ENCODE data around the gene OTUD3.

OTUD3 gene

DNA sequence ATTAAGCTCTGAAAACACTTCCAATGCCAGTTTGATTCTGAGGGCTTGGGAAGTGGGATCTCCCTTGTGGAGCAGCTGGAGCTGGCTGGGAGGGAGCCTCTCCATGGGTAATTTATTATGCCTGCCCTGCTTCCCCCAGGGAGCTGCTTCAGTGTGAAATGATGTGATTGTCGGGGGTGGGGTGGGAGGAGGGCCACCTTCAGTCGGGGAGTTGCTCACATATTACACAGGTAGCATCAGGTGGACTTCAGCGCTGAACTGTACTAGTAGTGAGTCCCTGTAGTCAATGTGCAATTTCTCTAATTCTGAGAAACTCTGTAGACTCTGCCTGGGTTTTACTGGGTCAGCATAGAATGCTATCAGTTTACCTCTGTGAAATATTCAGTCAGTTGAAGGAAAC, 28.5 kb downstream of the OTUD3 start:
- Histone ChIP-seq H3K4ac (ENCODE audit: low read depth in 1 of 2, low read length in 2 of 2) (no peak overlapping the region), H2BK15ac (ENCODE audit: low read depth, poor library complexity, severe bottlenecking) (no peak overlapping the region), H4K8ac (ENCODE audit: low read length) (no peak overlapping the region), H2AK5ac (ENCODE audit: low read length, severe bottlenecking) (no peak overlapping the region), H3K9me3 (ENCODE audit: control insufficient read depth, low read length) (no peaks in the 10 kb centered on the region), H3K4me1 (ENCODE audit: control insufficient read depth, insufficient read depth, low read depth, low read length) (no peaks in the 10 kb centered on the region), H2BK12ac (ENCODE audit: low read length in 2 of 2) (no peak overlapping the region), H2AFZ (ENCODE audit: low read depth, low read length) (no peak overlapping the region), H2BK5ac (ENCODE audit: low read depth, low read length, poor library complexity, severe bottlenecking) (no peak overlapping the region), H4K91ac (ENCODE audit: low read length) (no peak overlapping the region), H3K4me3 (ENCODE audit: insufficient read depth in 1 of 2, low read depth in 1 of 2, low read length in 2 of 2) (no peak overlapping the region), H3K27me3 (ENCODE audit: control insufficient read depth in 1 of 2, insufficient read depth in 1 of 2, low read length in 2 of 2) (no peaks in the 10 kb centered on the region), H3K9ac (ENCODE audit: low read length) (no peak overlapping the region), H3K18ac (ENCODE audit: low read depth in 1 of 2, low read length in 2 of 2) (no peak overlapping the region), H3K79me1 (replicated peaks; ENCODE audit: low read length, poor library complexity, severe bottlenecking) (peaks cover 17% of the 10 kb centered on the region), H2BK120ac (ENCODE audit: low read depth, low read length) (no peak overlapping the region), H3K4me2 (ENCODE audit: low read length, poor library complexity, severe bottlenecking) (no peak overlapping the region), H3K14ac (ENCODE audit: low read length in 2 of 2) (no peak overlapping the region), H3K23ac (ENCODE audit: low read length in 2 of 2) (no peak overlapping the region), H3K27ac (ENCODE audit: low read length, poor library complexity, severe bottlenecking) (no peak overlapping the region), H3K36me3 (ENCODE audit: control insufficient read depth in 1 of 2, insufficient read depth in 2 of 2, low read depth in 1 of 2, low read length in 2 of 2) (peaks cover 37 to 95% of the 10 kb centered on the region in 2 experiments)
- 89% methylated on average over 3 of the region's 3 CpGs for WGBS
- DNase-seq: no peak

DNA sequence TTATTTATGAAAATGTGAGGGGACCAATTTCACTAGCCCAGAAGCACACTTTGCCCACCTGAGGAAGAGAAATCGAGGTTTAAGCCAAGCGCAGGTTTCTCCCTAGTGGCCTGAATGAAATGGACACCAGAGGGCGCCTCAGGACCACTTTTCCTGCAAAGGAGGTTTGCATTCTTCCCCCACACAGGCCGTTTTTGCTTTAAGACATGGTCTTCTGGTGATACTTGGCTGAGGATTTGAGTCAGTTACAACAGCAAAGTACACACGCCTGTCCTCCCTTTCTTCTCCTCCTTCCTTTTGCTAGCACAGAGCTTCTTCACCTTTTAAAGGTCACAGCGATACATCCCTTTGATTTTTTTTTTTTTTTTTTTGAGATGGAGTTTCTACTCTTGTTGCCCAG, 35.9 kb downstream of the OTUD3 start:
- no peak overlapping the region for H4K8ac ChIP-seq (ENCODE audit: low read length)
- no peaks in the 10 kb centered on the region for H3K4me1 ChIP-seq (ENCODE audit: control insufficient read depth, insufficient read depth, low read depth, low read length)
- peaks cover 3% of the 10 kb centered on the region for H3K79me1 ChIP-seq (replicated peaks; ENCODE audit: low read length, poor library complexity, severe bottlenecking)
- H3K14ac ChIP-seq (ENCODE audit: low read length in 2 of 2): no peak overlapping the region
- peaks cover 8 to 10% of the 10 kb centered on the region in 2 experiments for H3K27me3 ChIP-seq (ENCODE audit: control insufficient read depth in 1 of 2, insufficient read depth in 1 of 2, low read length in 2 of 2)
- peak; percentile 75 for DNase-seq
- no peak overlapping the region for H2BK15ac ChIP-seq (ENCODE audit: low read depth, poor library complexity, severe bottlenecking)
- no peak overlapping the region for H2BK120ac ChIP-seq (ENCODE audit: low read depth, low read length)
- no peak overlapping the region for H3K23ac ChIP-seq (ENCODE audit: low read length in 2 of 2)
- no peak overlapping the region for H4K91ac ChIP-seq (ENCODE audit: low read length)
- H3K4ac ChIP-seq (ENCODE audit: low read depth in 1 of 2, low read length in 2 of 2): no peak overlapping the region
- no peak overlapping the region for H3K18ac ChIP-seq (ENCODE audit: low read depth in 1 of 2, low read length in 2 of 2)
- H2AK5ac ChIP-seq (ENCODE audit: low read length, severe bottlenecking): no peak overlapping the region
- H3K9me3 ChIP-seq (ENCODE audit: control insufficient read depth, low read length): no peaks in the 10 kb centered on the region
- no peak overlapping the region for H3K27ac ChIP-seq (ENCODE audit: low read length, poor library complexity, severe bottlenecking)
- WGBS: 59% methylated on average over 3 of the region's 6 CpGs
- H3K4me3 ChIP-seq (ENCODE audit: insufficient read depth in 1 of 2, low read depth in 1 of 2, low read length in 2 of 2): no peak overlapping the region
- no peak overlapping the region for H2BK5ac ChIP-seq (ENCODE audit: low read depth, low read length, poor library complexity, severe bottlenecking)
- H3K9ac ChIP-seq (ENCODE audit: low read length): no peak overlapping the region
- peaks cover 16 to 23% of the 10 kb centered on the region in 2 experiments for H3K36me3 ChIP-seq (ENCODE audit: control insufficient read depth in 1 of 2, insufficient read depth in 2 of 2, low read depth in 1 of 2, low read length in 2 of 2)
- H3K4me2 ChIP-seq (ENCODE audit: low read length, poor library complexity, severe bottlenecking): no peak overlapping the region
- no peak overlapping the region for H2BK12ac ChIP-seq (ENCODE audit: low read length in 2 of 2)
- no peak overlapping the region for H2AFZ ChIP-seq (ENCODE audit: low read depth, low read length)

DNA sequence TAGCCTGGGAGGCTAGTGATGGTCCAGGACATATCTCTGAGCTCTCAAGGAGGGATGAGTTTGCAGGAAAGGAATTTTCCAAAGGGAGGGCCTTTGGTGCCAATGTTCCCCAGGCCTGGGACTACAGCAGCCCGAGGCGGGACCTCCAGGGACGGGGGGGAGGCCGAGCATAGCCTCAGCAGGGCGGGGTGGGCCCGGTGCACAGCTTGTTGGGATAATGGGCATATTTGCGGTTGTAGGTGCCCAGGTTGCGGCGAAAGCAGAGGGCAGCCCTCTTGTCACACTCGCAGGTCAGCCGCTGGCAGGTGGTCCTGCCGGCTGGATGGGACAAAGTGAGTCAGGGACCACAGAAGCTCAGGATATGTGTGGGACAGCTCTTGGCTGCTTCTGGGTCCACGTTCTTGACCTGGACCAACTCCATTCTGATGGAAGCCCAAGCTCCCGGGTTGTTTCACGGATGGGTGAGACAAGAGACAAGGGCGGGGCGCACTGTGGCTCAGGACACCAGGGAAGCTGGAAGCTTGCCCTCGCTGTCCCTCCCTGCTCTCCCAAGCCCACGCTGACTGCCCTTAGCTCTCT, 38.0 kb downstream of the OTUD3 start:
- Histone ChIP-seq H3K4me3 (ENCODE audit: insufficient read depth in 1 of 2, low read depth in 1 of 2, low read length in 2 of 2) (no peak overlapping the region), H3K9me3 (ENCODE audit: control insufficient read depth, low read length) (no peaks in the 10 kb centered on the region), H3K79me1 (replicated peaks; ENCODE audit: low read length, poor library complexity, severe bottlenecking) (no peaks in the 10 kb centered on the region), H4K91ac (ENCODE audit: low read length) (no peak overlapping the region), H2AFZ (ENCODE audit: low read depth, low read length) (no peak overlapping the region), H2BK15ac (ENCODE audit: low read depth, poor library complexity, severe bottlenecking) (no peak overlapping the region), H3K23ac (ENCODE audit: low read length in 2 of 2) (no peak overlapping the region), H3K9ac (ENCODE audit: low read length) (no peak overlapping the region), H3K27ac (ENCODE audit: low read length, poor library complexity, severe bottlenecking) (no peak overlapping the region), H3K4ac (ENCODE audit: low read depth in 1 of 2, low read length in 2 of 2) (no peak overlapping the region), H3K4me1 (ENCODE audit: control insufficient read depth, insufficient read depth, low read depth, low read length) (peaks cover 1% of the 10 kb centered on the region), H2BK120ac (ENCODE audit: low read depth, low read length) (no peak overlapping the region), H4K8ac (ENCODE audit: low read length) (no peak overlapping the region), H2BK5ac (ENCODE audit: low read depth, low read length, poor library complexity, severe bottlenecking) (no peak overlapping the region), H3K14ac (ENCODE audit: low read length in 2 of 2) (no peak overlapping the region), H2AK5ac (ENCODE audit: low read length, severe bottlenecking) (no peak overlapping the region), H3K36me3 (ENCODE audit: control insufficient read depth in 1 of 2, insufficient read depth in 2 of 2, low read depth in 1 of 2, low read length in 2 of 2) (peaks cover under 1 to 3% of the 10 kb centered on the region in 2 experiments), H3K18ac (ENCODE audit: low read depth in 1 of 2, low read length in 2 of 2) (no peak overlapping the region), H3K27me3 (ENCODE audit: control insufficient read depth in 1 of 2, insufficient read depth in 1 of 2, low read length in 2 of 2) (peaks cover 8 to 12% of the 10 kb centered on the region in 2 experiments), H2BK12ac (ENCODE audit: low read length in 2 of 2) (no peak overlapping the region), H3K4me2 (ENCODE audit: low read length, poor library complexity, severe bottlenecking) (no peak overlapping the region)
- WGBS: 94% methylated on average over 19 of the region's 19 CpGs
- DNase-seq: no peak

DNA sequence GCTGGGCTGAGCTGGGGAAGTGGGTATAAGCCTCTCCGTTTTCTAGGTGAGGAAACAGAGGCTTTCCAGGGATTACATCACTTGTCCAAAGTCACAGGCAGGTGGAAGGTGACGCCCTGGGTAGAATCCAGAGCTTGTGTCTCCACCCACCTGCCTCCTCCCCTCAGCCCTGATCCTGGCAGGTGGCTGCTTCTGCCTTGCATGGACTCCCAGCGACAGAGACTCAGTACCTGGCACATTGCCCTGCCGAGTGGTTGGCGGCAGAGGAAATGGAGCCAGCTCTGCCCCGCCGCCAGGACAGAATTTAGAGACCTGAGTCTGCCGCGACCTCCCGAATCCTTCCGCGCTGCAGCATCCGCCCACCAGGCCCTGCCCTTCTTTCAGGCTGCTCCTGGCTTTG, 39.1 kb downstream of the OTUD3 start:
- H2AK5ac ChIP-seq (ENCODE audit: low read length, severe bottlenecking): no peak overlapping the region
- no peak overlapping the region for H3K14ac ChIP-seq (ENCODE audit: low read length in 2 of 2)
- no peak overlapping the region for H2BK5ac ChIP-seq (ENCODE audit: low read depth, low read length, poor library complexity, severe bottlenecking)

More for the DNA sequence above, 39.1 kb downstream of the OTUD3 start:
- no peaks in the 10 kb centered on the region for H3K79me1 ChIP-seq (replicated peaks; ENCODE audit: low read length, poor library complexity, severe bottlenecking)
- no peak overlapping the region for H2BK15ac ChIP-seq (ENCODE audit: low read depth, poor library complexity, severe bottlenecking)
- no peak for DNase-seq
- H2AFZ ChIP-seq (ENCODE audit: low read depth, low read length): no peak overlapping the region
- no peaks in the 10 kb centered on the region for H3K9me3 ChIP-seq (ENCODE audit: control insufficient read depth, low read length)
- no peak overlapping the region for H3K18ac ChIP-seq (ENCODE audit: low read depth in 1 of 2, low read length in 2 of 2)
- no peaks in the 10 kb centered on the region for H3K36me3 ChIP-seq (ENCODE audit: control insufficient read depth in 1 of 2, insufficient read depth in 2 of 2, low read depth in 1 of 2, low read length in 2 of 2)
- no peak overlapping the region for H2BK12ac ChIP-seq (ENCODE audit: low read length in 2 of 2)
- no peak overlapping the region for H3K9ac ChIP-seq (ENCODE audit: low read length)
- H3K4ac ChIP-seq (ENCODE audit: low read depth in 1 of 2, low read length in 2 of 2): no peak overlapping the region
- 93% methylated on average over 13 of the region's 13 CpGs for WGBS
- no peak overlapping the region for H3K23ac ChIP-seq (ENCODE audit: low read length in 2 of 2)
- H3K27ac ChIP-seq (ENCODE audit: low read length, poor library complexity, severe bottlenecking): no peak overlapping the region
- peaks cover 8 to 12% of the 10 kb centered on the region in 2 experiments for H3K27me3 ChIP-seq (ENCODE audit: control insufficient read depth in 1 of 2, insufficient read depth in 1 of 2, low read length in 2 of 2)
- H3K4me1 ChIP-seq (ENCODE audit: control insufficient read depth, insufficient read depth, low read depth, low read length): peaks cover 1% of the 10 kb centered on the region
- H2BK120ac ChIP-seq (ENCODE audit: low read depth, low read length): no peak overlapping the region
- no peak overlapping the region for H4K91ac ChIP-seq (ENCODE audit: low read length)
- H3K4me2 ChIP-seq (ENCODE audit: low read length, poor library complexity, severe bottlenecking): no peak overlapping the region
- no peak overlapping the region for H3K4me3 ChIP-seq (ENCODE audit: insufficient read depth in 1 of 2, low read depth in 1 of 2, low read length in 2 of 2)
- no peak overlapping the region for H4K8ac ChIP-seq (ENCODE audit: low read length)

All from mesenchymal stem cell (in vitro differentiated cells and primary cell).